Activated CD4-positive, CD25-positive, alpha-beta regulatory T cell treated with anti-CD3 and anti-CD28 coated beads, Interleukin-2, amount 50 U/mL, for 72 hours (primary cell): ENCODE results near the gene PITX1.
"Not testable (repeated sequence)": the region's sequence is repeated elsewhere in the genome, so short reads cannot be mapped to it uniquely, and the experiment has no call there.

ENCODE experiments used
- DNase-seq: peaks from one replicate; pipeline ENCODE4 v3.0.0; 2021

Gene PITX1

DNA sequence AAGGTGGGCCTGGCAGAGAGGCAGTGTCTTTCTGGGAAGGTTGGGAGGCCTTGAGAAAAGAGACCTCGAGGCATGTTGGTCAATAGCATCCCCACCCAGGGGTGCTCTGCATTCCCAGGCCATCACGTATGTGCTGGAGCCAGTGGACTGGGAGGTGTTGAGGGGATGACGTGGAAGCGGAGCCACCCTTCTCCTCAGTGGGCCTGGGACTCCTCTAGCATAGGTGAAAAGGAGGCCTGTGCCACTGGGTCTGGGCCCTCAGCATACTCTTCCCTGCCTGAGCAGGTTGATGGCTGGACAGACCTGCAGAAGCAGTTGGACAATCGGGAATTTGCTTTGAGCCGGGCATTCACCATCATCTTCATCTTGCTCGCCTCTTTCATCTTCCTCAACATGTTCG lies 25.5 kb downstream of the PITX1 start:
- DNase-seq, result no peak

GRCh38 chr5:135007749-135008363 lies 26.2 kb downstream of the PITX1 start:
- DNase-seq, result no peak

GRCh38 chr5:135007305-135007704 lies 26.7 kb downstream of the PITX1 start:
- DNase-seq, result no peak

GRCh38 chr5:135005076-135005475 lies 29.0 kb downstream of the PITX1 start:
- no peak for DNase-seq

- no peak for DNase-seq
These were observed 29.7 kb downstream of the PITX1 start for GRCh38 chr5:135004376-135004775.

- DNase-seq, result not testable (repeated sequence)
These were observed 36.0 kb downstream of the PITX1 start for GRCh38 chr5:134998068-134998467.

DNA sequence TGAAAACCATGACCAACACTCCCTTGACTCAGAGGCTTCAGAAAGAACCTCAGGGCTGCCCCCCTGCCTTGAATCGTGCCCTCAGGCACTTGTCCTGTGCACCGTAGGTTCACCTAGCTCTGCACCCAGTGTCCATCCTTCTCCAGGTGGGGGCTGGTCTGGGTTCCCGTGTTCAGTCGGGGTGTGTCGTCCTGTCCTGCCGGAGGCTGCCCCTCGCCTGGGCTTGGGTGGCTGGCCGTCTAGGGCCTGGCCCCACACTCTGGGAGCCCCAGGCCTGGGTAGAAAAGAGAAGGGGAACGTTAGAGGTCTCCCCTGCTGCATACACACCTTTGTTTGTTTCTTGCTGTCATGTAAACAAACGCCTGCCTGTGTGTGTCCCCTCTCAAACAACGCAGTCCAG lies 37.0 kb downstream of the PITX1 start:
- no peak for DNase-seq

GRCh38 chr5:134995850-134996402 lies 38.1 kb downstream of the PITX1 start:
- DNase-seq, result no peak

- no peak for DNase-seq
These were observed 39.4 kb downstream of the PITX1 start for GRCh38 chr5:134994560-134995156.

DNA sequence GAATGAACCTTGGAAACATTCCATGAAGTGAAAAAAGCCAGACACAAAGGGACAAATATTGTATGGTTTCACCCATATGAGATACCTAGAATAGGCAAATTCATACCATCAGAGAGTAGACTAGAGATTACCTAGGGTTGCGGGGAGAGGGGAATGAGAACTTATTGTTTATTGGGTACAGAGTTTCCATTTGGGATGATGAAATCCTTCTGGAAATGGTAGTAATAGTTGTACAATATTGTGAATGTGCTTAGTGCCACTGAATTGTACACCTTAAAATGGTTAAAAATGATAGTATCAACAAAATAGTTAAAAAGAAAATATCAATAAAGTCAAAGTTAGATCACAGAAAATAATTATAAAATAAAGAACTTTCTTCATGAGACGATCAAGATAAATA lies 40.9 kb downstream of the PITX1 start:
- no peak for DNase-seq

GRCh38 chr5:134992148-134992547 lies 41.9 kb downstream of the PITX1 start:
- DNase-seq, result no peak

GRCh38 chr5:134990183-134990582 lies 43.8 kb downstream of the PITX1 start:
- not testable (repeated sequence) for DNase-seq

DNA sequence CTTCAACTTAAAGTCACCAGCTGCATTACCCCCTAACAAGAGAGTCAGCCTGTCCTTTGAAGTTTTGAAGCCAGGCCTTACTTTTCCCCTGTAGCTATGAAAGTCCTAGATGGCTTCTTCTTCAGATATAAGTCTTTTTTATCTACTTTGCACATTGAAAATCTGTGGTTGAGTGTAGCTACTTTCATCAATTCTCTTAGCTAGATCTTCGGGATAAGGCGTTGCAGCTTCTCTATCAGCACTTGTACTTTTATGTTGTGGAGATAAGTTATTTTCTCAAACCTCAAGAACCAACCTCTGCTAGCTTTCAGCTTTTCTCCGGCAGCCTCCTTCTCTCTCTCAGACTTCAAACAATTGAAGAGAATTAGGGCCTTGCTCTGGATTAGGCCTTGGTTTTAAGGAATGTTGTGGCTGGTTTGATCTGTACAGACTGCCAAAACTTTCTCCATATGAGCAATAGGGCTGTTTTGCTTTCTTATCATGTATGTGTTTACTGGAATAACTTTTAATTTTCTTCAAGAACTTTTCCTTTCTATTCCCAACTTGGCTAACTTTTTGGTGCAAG lies 44.7 kb downstream of the PITX1 start:
- no peak for DNase-seq

DNA sequence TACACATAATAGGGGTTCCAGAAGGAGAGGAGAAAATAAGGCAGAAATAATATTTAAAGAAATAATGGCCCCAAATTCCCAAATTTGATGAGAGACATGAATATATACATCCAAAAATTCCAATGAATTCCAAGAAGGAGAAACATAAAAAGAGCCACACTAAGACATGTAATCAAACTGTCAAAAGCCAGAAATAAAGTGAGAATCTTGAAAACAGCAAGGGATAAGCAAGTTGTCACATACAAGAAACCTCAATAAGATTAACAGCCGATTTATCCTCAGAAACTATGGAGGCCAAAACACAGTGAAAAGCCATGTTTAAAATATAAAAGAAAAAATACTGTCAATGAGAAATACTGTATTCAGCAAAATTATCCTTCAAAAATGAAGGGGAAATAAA lies 51.8 kb downstream of the PITX1 start:
- no peak for DNase-seq

GRCh38 chr5:134979416-134979815 lies 54.6 kb downstream of the PITX1 start:
- DNase-seq, result no peak
